HepG2 (cell line): ENCODE measurements around the gene DAAM2. TPM values are rescaled to one million over a fixed set of nuclear protein-coding genes. Genes with fewer than 3 reads are reported as not detected.

Source experiments
- ARHGAP35 ChIP-seq: sonication (generic); formaldehyde crosslinking; IDR thresholded peaks from 2 replicates; pipeline ENCODE4 v1.9.0; 2022; ENCODE audit warnings: mild to moderate bottlenecking, inconsistent platforms, moderate library complexity, missing genetic modification reagents, borderline replicate concordance
- CBFB ChIP-seq: sonication (generic); formaldehyde crosslinking; IDR thresholded peaks from 2 replicates; pipeline ENCODE4 v1.4.0; 2020; ENCODE audit warnings: missing genetic modification reagents
- DZIP1 ChIP-seq: sonication (generic); formaldehyde crosslinking; IDR thresholded peaks from 2 replicates; pipeline ENCODE4 v1.5.0; 2020; ENCODE audit warnings: mild to moderate bottlenecking, missing genetic modification reagents
- JARID2 ChIP-seq: sonication (generic); formaldehyde crosslinking; IDR thresholded peaks from 2 replicates; pipeline ENCODE4 v1.8.1; 2023; ENCODE audit warnings: missing genetic modification reagents, inconsistent platforms; ENCODE audit not compliant: insufficient replicate concordance
- NFAT5 ChIP-seq: sonication (generic); formaldehyde crosslinking; IDR thresholded peaks from 2 replicates; pipeline ENCODE4 v1.4.0; 2020; ENCODE audit warnings: missing genetic modification reagents
- ONECUT2 ChIP-seq: sonication (generic); formaldehyde crosslinking; IDR thresholded peaks from 2 replicates; pipeline ENCODE4 v1.4.0; 2020; ENCODE audit warnings: missing genetic modification reagents
- PREB ChIP-seq: sonication (generic); formaldehyde crosslinking; IDR thresholded peaks from 2 replicates; pipeline ENCODE4 v1.4.0; 2020; ENCODE audit warnings: missing genetic modification reagents
- REL ChIP-seq: sonication (generic); formaldehyde crosslinking; conservative IDR thresholded peaks from 2 replicates; pipeline ENCODE4 v1.8.0; 2022; ENCODE audit warnings: mild to moderate bottlenecking, missing genetic modification reagents, moderate library complexity
- ZBTB21 ChIP-seq: sonication (generic); formaldehyde crosslinking; IDR thresholded peaks from 2 replicates; pipeline ENCODE4 v1.4.0; 2020; ENCODE audit warnings: missing genetic modification reagents
- ZBTB8A ChIP-seq: sonication (generic); formaldehyde crosslinking; IDR thresholded peaks from 2 replicates; pipeline ENCODE4 v1.4.0; 2020; ENCODE audit warnings: mild to moderate bottlenecking, low read depth, missing genetic modification reagents, borderline replicate concordance
- ZNF12 ChIP-seq: sonication (generic); formaldehyde crosslinking; IDR thresholded peaks from 2 replicates; pipeline ENCODE4 v1.5.0; 2020; ENCODE audit warnings: missing genetic modification reagents
- ZNF333 ChIP-seq: sonication (generic); formaldehyde crosslinking; IDR thresholded peaks from 2 replicates; pipeline ENCODE4 v1.4.0; 2020; ENCODE audit warnings: mild to moderate bottlenecking, missing genetic modification reagents, borderline replicate concordance
- ZNF460 ChIP-seq: sonication (generic); formaldehyde crosslinking; IDR thresholded peaks from 2 replicates; pipeline ENCODE4 v1.5.1; 2020; ENCODE audit warnings: missing genetic modification reagents, mild to moderate bottlenecking, borderline replicate concordance
- ZNF496 ChIP-seq: sonication (generic); formaldehyde crosslinking; IDR thresholded peaks from 2 replicates; pipeline ENCODE4 v1.8.1; 2023; ENCODE audit warnings: mild to moderate bottlenecking, moderate library complexity, missing genetic modification reagents; ENCODE audit not compliant: insufficient replicate concordance
- ZNF501 ChIP-seq: sonication (generic); formaldehyde crosslinking; IDR thresholded peaks from 2 replicates; pipeline ENCODE4 v1.5.1; 2020; ENCODE audit warnings: mild to moderate bottlenecking, moderate library complexity, missing genetic modification reagents
- ZNF598 ChIP-seq: sonication (generic); formaldehyde crosslinking; IDR thresholded peaks from 2 replicates; pipeline ENCODE4 v1.5.1; 2020; ENCODE audit warnings: mild to moderate bottlenecking, missing genetic modification reagents, borderline replicate concordance
- ZNF672 ChIP-seq: sonication (generic); formaldehyde crosslinking; IDR thresholded peaks from 2 replicates; pipeline ENCODE4 v1.8.1; 2022; ENCODE audit warnings: missing genetic modification reagents
- ZSCAN5A ChIP-seq: sonication (generic); formaldehyde crosslinking; IDR thresholded peaks from 2 replicates; pipeline ENCODE4 v1.8.0; 2022; ENCODE audit warnings: mild to moderate bottlenecking, missing genetic modification reagents, borderline replicate concordance
- ZZZ3 ChIP-seq: sonication (generic); formaldehyde crosslinking; IDR thresholded peaks from 2 replicates; pipeline ENCODE4 v1.4.0; 2020; ENCODE audit warnings: missing genetic modification reagents, mild to moderate bottlenecking, borderline replicate concordance
- polyA plus RNA-seq, 8 experiments: library from polyadenylated mRNA; depleted of rRNA in 3 of 8; stranded (reverse) in 7 of 8; unstranded in 1 of 8; fragments of >200 nt; fragmentation: Illumina TruSeq in 4 of 8; extraction: Trizol in 4 of 8; gene quantifications; 2 replicates each; pipeline versions ENCODE4 v1.2.1 to v1.2.3, GENCODE V29; 2011 to 2016; ENCODE audit warnings: low read depth in 4 of 8, missing spikeins in 1 of 8, mixed read lengths in 1 of 8; ENCODE audit not compliant: insufficient read depth in 1 of 8
- total RNA-seq, 5 experiments: library from RNA; depleted of rRNA; stranded (reverse); fragments of >200 nt; fragmentation: Illumina TruSeq; extraction: Trizol; gene quantifications; 2 replicates each; pipeline ENCODE4 v1.2.3, GENCODE V29; 2016; ENCODE audit warnings: low read depth in 1 of 5

DAAM2 gene
- total and polyA plus RNA-seq, 2 of the 13 experiments (the other 11 are each of a cell fraction or from before 2014, with no cell fraction given), result 0.01 TPM; not detected in 1

- no peak; the same call in 1 of the 2 replicates for TF ChIP-seq NFAT5 (CRISPR knock-in tag)
- no peak for TF ChIP-seq ZNF460 (CRISPR knock-in tag)
- TF ChIP-seq DZIP1, result no peak
- TF ChIP-seq ONECUT2 (CRISPR knock-in tag), result no peak
- TF ChIP-seq ZBTB21 (CRISPR knock-in tag), result no peak
- TF ChIP-seq ARHGAP35 (CRISPR knock-in tag), result no peak; the same call in 1 of the 2 replicates
- TF ChIP-seq ZNF496 (CRISPR knock-in tag), result no peak
- no peak for TF ChIP-seq ZZZ3 (CRISPR knock-in tag)
- no peak for TF ChIP-seq ZNF12 (CRISPR knock-in tag)
- TF ChIP-seq ZSCAN5A (CRISPR knock-in tag), result no peak
- TF ChIP-seq ZNF672 (CRISPR knock-in tag), result no peak
- peak; percentile 62; the same call in 1 of the 2 replicates for TF ChIP-seq ZNF598 (CRISPR knock-in tag)
- no peak for TF ChIP-seq ZNF333 (CRISPR knock-in tag)
- TF ChIP-seq REL (CRISPR knock-in tag), result no peak
- TF ChIP-seq ZBTB8A (CRISPR knock-in tag), result no peak
- peak; percentile 56; the same call in 1 of the 2 replicates for TF ChIP-seq CBFB (CRISPR knock-in tag)
- TF ChIP-seq ZNF501 (CRISPR knock-in tag), result peak; percentile 66; the same call in 1 of the 2 replicates
- TF ChIP-seq PREB (CRISPR knock-in tag), result no peak
- no peak for TF ChIP-seq JARID2 (CRISPR knock-in tag)
Measured at GRCh38 chr6:39934131-39934757, 142.1 kb downstream of the DAAM2 start, which contains the start of gene MOCS1 (continued).
